Astrocyte (in vitro differentiated cells and primary cell): Measurements from ENCODE around the gene TBC1D2B.

Experiments used
- EZH2 ChIP-seq: IDR thresholded peaks from 2 replicates; pipeline ENCODE4 v1.6.1; 2012; ENCODE audit warnings: mild to moderate bottlenecking, low read length, inconsistent platforms; ENCODE audit not compliant: insufficient read depth
- TF ChIP-seq, protein P1 (sequence below): IDR thresholded peaks from 2 replicates; pipeline ENCODE4 v1.5.1; 2011; ENCODE audit warnings: low read depth, mild to moderate bottlenecking, inconsistent platforms, low read length, moderate library complexity; ENCODE audit not compliant: insufficient read depth

DNA sequence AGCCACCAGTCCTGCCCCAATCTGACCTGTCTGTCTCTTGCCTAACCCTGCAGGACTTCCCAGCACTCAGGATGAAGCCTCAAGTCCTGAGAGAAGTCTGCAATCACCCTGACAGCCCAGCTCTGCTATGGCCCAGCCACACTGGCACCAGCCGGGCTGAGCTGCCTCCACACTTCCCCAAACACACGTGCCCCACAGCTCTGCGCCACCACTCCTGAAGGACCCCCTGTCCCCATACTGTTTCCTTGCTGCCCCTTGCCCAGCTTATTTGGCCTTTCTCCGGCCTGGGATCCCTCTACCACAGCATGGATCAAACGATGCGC lies 76.6 kb downstream of the TBC1D2B start:
- TF ChIP-seq, protein P1, sequence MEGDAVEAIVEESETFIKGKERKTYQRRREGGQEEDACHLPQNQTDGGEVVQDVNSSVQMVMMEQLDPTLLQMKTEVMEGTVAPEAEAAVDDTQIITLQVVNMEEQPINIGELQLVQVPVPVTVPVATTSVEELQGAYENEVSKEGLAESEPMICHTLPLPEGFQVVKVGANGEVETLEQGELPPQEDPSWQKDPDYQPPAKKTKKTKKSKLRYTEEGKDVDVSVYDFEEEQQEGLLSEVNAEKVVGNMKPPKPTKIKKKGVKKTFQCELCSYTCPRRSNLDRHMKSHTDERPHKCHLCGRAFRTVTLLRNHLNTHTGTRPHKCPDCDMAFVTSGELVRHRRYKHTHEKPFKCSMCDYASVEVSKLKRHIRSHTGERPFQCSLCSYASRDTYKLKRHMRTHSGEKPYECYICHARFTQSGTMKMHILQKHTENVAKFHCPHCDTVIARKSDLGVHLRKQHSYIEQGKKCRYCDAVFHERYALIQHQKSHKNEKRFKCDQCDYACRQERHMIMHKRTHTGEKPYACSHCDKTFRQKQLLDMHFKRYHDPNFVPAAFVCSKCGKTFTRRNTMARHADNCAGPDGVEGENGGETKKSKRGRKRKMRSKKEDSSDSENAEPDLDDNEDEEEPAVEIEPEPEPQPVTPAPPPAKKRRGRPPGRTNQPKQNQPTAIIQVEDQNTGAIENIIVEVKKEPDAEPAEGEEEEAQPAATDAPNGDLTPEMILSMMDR = no peak
- no peak for TF ChIP-seq EZH2
